HG02610 (cell line): ENCODE data around the gene NEUROG1.
"Not testable (repeated sequence)": the region's sequence is repeated elsewhere in the genome, so short reads cannot be mapped to it uniquely, and the experiment has no call there.

Experiments used
- ATAC-seq: cut with Tn5 transposase; IDR thresholded peaks from one replicate; pipeline ENCODE4 v1.9.1; 2021; ENCODE audit warnings: mild to moderate bottlenecking, moderate library complexity; ENCODE audit not compliant: unreplicated experiment

Gene NEUROG1

DNA sequence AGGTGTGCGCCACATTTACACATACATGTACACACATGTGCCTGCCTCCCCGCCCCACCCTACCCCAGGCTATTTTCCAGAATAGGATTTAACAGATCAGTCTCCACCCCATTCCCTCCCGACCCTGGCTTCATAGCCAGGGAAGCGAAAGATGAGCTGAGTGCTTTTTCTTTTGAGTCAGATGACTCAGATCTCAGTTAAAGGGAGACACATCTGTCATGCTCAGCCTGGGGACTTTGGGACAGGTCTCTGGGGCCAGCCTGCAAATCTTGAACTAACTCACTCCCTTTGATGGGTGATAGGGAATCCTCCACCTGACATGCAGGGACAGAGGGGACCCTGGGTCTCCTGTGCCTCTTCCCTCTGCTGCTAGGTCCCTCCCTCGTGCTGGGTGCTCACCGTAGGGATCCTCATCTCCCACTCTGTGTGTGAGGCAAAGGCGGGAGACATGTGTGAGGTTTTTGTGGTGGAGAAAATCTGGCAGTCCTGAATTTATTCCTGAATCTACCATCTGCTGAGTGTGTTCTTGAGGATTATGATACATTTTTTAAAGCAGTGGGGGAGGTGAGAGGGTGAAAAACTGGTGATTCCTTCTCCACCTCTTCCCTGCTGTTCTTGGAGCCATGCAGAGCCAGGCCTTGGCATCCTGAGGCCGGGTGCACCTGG is 37.7 kb downstream of the NEUROG1 start:
- ATAC-seq: no peak

DNA sequence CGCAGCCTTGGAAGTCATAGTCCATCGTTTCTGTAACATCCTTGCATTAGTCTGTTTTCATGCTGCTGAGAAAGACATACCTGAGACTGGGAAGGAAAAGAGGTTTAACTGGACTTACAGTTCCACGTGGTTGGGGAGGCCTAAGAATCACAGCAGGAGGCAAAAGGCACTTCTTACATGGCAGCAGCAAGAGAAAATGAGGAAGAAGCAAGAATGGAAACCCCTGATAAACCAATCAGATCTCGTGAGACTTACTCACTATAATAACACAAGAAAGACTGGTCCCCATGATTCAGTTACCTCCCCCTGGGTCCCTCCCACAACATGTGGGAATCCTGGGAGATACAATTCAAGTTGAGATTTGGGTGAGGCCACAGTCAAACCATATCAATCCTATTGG is 40.2 kb downstream of the NEUROG1 start:
- ATAC-seq: not testable (repeated sequence)

DNA sequence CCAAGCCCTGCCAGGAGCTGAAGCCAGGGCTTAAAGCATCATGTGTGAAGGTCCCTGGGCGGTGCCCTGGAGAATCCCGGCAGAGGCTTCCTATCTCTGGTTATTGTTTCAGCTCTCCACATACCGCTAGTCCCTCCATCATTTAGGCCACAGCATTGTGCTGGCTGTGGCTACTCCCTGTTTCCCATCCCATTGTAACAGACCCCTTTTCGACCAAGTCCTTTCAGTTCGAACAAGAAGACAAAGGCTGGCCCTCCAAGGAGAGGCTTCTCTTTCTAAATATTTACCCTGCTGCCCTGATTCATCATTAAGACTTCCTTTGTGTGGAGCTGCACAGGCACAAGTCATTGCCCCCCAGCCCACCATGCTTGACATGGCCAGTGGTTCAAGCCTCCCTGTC is 41.6 kb downstream of the NEUROG1 start:
- no peak for ATAC-seq

DNA sequence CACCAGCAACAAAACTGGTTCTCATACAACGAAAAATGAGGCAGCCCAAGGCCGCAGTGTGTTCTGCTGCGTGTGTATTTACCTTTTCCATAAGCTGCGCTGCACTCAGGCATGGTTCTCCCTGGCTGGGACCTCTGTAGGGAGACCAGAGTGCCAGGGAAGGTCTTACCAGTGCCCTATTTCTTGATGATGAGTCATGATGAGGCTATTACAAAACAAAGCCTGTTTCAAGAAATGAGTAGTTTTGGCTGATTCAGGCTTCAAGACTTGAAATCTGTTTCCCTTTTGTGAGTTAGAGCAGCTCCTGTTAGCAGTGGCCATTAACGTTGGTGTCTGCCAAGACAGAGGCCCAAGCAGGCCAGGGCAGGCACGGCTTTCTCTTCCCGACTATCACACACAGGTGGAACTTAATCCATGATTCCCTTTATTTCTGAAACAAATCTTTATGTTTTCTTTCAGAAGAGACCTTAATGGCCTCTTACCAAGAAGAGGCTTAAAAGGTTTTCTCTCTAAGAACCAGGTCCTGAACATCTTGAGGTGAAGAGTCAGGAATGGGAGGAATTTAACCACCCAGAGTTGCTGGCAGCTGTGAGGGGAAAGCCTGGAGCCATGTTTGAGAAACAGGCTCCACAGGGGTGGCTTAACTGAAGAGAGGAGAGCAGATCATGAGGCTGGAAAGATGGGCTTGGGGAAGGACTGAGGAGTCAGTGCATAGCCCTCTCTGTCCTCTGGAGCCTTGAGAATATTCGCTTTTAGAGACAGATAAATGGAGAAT is 42.2 kb downstream of the NEUROG1 start:
- no peak for ATAC-seq

DNA sequence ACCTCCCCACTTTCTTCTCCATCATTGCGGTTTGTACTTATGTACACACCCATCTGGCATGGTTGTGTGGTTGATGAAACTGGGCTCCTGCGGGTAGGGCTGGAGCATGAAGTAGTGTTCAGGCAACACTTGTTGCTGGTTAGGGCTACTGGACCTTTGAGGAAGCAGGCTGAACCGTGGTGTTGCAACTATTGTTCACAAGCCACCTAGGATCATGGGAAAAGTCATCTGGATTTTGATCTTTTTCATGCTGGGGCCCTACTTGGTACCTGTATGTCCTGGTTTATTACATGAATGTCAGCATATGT is 43.5 kb downstream of the NEUROG1 start:
- ATAC-seq: no peak

DNA sequence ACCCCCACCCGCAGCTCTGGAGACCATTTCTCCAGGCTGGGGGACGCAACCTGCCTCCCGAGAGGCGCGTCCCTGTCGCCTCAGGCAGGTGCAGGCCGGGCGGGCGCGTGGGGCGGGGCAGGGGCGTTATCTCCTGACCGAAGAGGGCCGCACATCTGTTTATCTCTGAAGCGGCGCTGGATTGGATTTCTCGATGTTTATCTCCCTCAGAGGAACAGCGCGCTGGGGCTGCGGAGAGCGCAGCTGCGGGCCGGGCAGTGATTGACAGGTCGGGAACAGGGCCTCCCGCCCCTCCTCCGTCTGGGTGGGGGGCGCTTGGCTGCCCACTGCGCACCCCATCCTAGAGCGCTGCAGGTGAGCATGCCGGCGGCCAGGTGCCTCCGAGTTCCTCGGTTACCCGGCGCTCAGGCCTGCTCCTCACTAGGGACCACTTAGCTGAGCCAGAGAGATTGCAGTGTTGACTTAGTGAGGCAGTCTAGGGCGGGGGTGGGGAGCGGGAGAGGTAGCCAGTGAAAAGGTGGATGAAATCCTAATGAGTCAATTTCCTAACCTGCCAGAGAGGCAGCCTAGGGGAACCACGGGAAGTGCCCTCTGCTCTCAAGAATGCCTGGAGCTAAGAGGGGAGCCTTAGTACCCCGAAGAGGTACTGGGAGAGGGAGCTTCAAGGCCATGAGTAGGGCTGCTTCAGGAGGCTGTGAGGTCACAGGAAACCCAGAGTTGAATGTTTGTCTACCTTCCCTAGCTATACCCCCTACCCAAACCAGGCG is 44.0 kb downstream of the NEUROG1 start:
- ATAC-seq: no peak

DNA sequence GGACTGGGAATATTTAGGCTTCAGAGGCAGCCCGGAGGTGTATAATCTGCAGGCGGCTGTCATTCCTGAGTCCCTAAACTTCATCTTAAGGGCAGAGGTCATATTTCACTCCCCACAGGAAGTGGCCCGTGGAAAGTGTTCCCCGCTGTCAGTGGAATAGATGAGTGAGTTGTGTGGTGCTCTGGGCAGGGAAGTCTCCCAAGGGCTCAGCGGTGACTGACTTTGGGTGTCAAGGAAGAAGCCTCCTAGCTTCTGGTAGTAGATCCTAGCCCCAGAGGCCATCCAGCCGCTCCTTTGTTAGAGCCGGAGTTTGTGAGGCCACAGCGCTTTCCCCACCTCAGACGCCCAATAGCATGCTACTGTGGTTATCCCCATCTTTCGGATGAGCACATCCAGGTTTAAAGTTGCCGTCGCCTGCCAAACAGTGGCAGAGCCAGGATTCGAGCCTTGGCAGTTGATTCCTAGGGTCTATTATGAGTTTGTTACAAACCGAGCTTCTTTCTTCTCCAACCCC is 44.7 kb downstream of the NEUROG1 start:
- ATAC-seq: no peak

DNA sequence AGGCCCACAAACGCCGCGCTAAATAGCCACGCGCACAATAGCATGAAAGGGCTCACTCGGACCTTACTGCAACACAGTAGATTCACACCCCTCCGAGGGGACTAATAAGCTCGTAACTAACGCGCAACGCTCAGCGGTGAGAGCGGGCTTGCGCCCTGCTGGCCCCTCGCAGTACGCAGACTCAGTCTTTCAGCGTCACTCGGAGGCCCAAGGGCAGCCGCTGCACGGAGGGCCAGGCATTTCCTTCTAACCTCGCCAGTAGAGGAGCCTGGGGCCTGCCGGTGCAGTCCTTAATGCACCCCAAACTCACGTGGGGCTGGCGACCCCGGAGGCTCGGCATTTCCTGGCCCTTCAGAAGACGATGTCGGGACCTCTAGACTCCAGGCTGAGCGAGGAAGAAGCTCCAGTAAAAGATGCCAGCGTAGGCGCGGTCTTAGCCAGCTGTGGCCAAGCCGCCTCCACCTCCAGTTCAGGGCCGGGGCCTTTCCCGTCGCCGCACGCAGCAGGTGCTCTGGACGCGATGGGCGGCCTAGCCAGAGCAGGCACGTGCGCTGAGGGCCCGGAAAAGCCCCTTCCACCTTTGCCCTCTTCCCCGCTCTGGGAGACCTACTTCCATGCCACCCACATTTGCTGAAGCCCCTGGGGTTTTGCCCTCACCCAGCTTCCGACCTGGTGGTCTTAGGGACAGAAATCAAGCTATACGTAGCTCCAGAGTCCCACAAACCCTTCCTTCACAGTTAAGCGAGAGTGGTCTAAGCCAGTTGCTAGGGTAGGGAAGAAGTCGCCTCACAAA is 45.3 kb downstream of the NEUROG1 start:
- ATAC-seq: no peak

DNA sequence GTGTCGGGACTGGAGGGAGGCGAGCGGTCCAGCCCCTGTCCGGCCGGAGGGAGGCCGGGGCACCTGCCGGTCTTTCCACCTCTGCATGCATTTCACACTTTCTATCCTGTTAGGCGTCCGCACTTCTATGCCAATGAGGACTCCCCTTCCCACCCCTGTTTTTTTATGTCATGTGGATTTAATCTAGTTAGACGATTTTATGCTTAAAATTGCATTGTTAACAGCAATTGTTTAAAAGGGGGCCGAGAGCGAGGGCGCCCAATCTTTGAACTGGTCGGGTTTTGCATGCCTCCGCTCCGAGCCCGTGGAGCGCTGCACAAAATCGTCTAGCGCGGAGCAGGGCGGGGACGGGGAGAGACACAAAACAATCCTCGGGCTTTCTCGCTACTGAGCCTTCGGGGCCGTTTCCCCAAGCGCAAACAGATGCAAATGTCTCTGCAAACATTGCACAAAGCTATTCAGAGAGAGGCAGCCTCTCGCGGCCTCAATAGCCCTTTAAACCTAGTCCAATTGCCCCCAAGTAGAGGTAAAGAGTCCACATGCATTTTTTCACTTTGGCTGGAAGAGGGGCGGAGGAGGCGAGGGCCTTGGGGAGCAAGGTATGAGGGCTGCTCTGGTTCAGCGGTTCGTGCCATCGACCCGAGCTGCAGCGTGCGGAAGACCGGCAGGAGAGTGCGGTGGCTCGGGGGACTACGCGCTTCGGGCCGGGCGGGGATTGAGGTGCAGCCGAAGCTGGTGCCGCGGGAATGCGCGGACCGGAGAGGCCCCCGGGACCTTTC is 46.1 kb downstream of the NEUROG1 start:
- ATAC-seq: no peak

DNA sequence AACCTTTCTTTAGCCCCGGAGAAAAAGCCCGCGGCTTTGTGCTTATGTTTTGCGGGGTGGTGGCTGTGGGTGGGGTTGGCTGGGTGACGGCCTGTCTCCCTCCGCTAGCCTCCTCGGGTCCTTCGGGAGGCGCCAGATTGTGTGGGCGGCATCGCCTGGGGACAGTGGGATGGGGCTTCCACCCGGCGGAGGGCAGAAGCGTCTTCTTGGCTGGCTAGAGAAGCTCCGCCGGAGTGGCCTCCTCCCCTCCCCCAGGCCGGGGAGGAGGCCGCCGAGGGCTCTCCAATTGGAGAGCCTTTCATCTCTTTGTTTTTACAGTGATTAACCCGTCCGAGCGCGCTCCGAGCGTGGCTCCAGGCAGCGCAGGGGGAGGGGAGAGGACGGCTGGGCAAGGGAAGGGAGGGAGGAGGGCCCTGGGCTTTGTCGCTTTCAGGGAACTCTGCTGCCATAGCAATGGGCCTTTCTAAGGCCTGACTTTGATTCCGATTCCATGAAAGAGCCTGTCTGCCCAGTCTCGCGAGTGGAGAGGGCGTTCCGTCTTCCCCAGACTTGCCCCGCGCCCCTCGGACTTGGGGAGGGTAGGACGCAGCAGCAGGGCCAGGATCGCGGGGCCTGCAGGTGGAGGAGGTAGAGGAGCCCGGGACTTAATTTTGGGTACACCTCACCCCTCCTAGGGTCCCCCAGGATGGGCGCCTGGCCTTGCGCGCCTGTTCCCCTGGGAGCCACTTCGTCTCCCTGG is 46.9 kb downstream of the NEUROG1 start:
- no peak for ATAC-seq

DNA sequence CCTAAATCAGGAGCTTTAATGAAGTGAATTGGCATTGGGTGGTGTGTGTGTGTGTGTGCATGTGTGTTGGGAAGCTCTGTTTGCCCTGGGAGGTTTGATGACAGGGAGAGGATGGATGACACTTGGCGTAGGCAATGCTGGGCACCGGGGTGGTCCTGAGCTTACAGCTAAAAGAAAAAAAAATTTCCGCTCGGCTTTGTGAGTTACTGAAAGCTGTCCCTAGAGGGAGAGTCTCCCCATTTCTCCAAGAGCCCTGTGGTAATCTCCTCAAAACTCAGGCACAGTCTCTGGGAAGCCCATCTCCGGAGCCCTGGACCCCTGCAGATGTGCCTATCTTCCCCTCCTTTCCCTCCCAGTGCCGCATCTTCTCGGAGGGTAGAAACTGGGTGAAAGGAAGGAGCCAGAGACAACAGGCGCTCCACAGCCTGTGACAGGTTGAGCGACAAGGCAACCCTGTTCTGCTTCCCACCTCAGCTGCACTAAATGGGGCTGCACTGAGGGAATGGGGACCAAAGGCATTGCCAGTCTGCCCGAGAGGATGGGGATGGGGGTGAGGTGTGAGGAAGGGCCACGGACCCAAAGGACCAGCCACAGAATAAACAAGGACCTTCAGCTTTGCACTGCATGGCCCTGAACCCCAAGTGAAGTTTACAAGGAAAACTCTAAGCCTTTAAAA is 47.8 kb downstream of the NEUROG1 start:
- ATAC-seq: no peak

DNA sequence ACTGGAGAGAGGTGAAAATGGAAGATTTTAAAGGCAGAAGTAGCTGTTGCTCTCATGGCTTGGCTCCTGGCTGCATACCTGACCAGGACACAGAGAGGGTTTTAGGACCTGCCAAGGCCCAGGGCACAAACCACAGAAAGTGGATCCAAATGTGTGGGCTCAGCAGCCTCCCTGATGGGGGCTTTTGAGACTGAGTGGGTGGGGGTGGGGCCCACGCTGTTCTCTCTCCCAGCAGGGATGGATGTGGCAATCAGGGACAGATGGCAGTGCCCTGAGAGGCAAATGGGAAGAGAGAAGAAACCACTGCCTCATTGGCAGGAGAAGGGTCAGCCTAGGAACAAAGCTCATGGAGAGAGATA is 48.7 kb downstream of the NEUROG1 start:
- ATAC-seq: no peak

DNA sequence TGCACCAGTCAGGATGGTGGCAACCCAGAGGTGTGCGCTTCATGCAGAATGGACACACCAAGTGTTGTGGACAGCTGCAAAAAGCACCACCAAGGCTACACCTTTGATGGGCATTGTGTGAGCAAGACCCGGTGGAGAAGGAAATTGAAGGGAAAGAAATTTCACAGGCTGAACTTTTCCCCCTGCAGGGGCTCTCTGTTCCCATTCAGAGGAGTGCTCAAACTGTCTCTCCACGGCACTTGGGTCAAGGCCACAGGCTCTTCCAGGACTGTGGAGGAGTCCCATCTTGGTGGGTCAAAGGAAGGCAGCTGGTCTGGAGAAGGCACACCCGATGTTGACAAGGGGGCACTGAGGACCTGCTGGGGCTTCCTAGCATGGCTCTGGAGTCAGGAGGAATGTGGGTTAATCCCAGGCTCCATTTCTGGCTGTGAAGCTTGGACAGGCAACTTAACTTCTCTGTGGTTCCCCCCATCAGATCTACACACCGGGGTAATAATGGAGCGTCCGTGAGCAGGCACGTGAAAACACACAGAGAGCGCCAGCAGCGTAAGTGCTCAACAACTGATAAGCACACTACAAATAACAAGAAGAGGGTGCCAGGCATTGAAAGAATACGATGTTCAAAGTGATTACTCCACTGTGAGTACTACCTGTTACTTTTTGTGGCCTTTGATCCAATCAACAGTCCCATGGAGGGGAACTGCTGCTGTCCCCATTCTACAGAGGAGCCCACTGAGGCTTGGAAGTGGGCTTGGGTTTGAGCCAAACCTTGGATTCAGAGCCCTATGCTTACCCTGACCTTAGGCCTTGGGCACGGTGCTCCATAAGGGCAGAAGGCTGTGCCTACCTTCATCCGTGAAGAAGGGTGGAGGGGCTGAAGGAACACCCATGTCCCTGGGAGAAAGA is 49.4 kb downstream of the NEUROG1 start:
- no peak for ATAC-seq

DNA sequence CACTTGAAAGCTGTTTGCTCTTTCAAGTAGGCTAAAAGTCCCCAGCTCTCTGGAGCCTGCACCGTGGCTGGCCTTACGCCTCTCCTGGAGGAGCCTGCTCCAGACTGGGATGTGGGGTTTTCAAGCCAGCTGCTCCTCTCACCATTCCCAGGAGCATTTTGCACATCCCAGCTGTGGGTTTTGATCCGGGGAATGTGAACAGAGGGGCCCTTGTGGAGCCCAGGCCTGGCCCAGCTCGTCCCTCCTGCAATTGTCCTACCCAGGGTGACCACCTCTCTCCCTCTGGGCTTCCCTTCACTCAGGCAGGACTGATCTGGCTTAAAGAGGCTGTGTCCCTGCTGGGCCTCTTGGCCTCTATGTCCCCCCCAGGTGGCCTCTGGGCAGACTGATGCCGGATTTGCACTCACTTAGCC is 51.1 kb downstream of the NEUROG1 start:
- no peak for ATAC-seq
